ENCODE measurements around the gene C1RL.

Gene C1RL

DNA sequence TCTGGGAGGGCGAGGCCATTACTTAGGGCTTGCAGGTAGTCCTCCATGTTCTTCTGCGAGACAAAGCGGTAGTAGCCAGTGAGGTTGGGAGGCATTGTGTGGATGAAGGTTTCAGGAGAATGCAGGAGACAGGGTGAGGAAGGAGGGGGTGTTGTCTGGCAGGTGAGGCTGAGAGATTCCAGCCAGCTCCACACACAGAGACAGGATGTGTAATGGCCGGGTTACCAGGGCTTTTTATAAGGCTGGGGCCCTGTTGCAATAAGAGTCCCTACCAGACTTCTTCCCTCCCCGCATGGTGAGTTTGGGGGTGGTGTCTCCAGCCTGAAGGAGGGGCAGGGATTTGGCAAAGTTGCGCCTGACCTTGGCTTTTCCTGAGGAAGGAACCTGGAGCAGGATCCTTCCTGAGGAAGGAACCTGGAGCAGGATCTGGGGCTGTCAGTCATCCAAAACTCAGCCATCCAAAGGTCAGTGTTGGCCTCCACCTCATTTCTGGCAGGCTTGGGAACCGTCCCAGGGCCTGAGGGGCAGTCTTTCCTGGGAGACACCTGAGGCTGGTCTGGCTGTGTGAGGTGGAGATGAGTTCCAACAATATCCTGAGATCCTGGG, 19.8 kb upstream of the C1RL start, which contains the start of gene RBP5:
RBP5 (minus strand) TSS at position 209 of the 606 bp plus-strand sequence; CDS start at position 95, 114 bp downstream.
- Mint-ChIP-seq H3K27ac (peak within 1 kb of the TSS; percentile 83), H3K4me1 (peaks cover 37% of the 10 kb centered on the region)

GRCh38 chr12:7127916-7128626, 19.1 kb upstream of the C1RL start:
- ATAC-seq: no peak
- Mint-ChIP-seq H3K4me3 (peak overlapping the region; percentile 33), H3K4me1 (peaks cover 37% of the 10 kb centered on the region), H3K36me3 (peaks cover 5% of the 10 kb centered on the region), H3K27me3 (no peaks in the 10 kb centered on the region), H3K9me3 (no peaks in the 10 kb centered on the region), H3K27ac (no peak overlapping the region)

More for the DNA sequence above, 19.8 kb upstream of the C1RL start, which contains the start of gene RBP5:
- H3K9me3 Mint-ChIP-seq: no peaks in the 10 kb centered on the region
- no peaks in the 10 kb centered on the region for H3K27me3 Mint-ChIP-seq
- no peak for ATAC-seq
- peaks cover 8% of the 10 kb centered on the region for H3K36me3 Mint-ChIP-seq
- H3K4me3 Mint-ChIP-seq: peak within 1 kb of the TSS; percentile 97

DNA sequence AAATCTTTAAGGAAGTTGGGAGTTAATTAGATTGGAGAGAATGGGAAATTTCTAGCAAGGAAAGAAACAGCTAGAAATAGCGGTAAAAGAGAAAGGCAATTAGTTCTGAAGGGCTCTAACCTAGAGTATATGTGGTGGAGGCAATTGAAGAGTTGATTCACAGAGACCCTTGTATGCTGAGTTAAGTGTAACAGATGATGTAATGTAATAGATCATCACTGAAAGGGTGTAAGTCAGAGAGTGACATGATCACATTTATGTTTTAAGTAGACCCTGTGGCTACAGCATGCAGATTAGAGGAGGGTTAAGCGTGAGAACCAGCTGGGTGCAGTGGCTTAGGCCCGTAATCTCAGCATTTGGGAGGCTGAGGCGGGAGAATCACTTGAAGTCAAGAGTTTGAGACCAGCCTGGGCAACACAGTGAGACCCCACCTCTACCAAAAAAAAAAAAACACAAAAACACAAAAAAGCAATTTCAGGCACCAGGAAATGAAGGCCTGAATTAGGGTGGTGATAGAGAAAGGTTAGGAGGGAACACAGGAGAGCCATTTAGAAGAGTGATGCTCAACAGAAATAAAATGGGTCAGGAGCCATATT, 16.7 kb upstream of the C1RL start:
- Mint-ChIP-seq H3K4me3 (no peak overlapping the region), H3K27me3 (no peaks in the 10 kb centered on the region), H3K36me3 (no peaks in the 10 kb centered on the region), H3K4me1 (peaks cover 15% of the 10 kb centered on the region), H3K9me3 (no peaks in the 10 kb centered on the region), H3K27ac (no peak overlapping the region)
- ATAC-seq: no peak

GRCh38 chr12:7123806-7124522, 14.9 kb upstream of the C1RL start:
- no peak overlapping the region for H3K27ac Mint-ChIP-seq
- no peaks in the 10 kb centered on the region for H3K9me3 Mint-ChIP-seq
- H3K27me3 Mint-ChIP-seq: no peaks in the 10 kb centered on the region
- no peak overlapping the region for H3K4me3 Mint-ChIP-seq
- ATAC-seq: no peak
- H3K4me1 Mint-ChIP-seq: peaks cover 8% of the 10 kb centered on the region
- peaks cover under 1% of the 10 kb centered on the region for H3K36me3 Mint-ChIP-seq

DNA sequence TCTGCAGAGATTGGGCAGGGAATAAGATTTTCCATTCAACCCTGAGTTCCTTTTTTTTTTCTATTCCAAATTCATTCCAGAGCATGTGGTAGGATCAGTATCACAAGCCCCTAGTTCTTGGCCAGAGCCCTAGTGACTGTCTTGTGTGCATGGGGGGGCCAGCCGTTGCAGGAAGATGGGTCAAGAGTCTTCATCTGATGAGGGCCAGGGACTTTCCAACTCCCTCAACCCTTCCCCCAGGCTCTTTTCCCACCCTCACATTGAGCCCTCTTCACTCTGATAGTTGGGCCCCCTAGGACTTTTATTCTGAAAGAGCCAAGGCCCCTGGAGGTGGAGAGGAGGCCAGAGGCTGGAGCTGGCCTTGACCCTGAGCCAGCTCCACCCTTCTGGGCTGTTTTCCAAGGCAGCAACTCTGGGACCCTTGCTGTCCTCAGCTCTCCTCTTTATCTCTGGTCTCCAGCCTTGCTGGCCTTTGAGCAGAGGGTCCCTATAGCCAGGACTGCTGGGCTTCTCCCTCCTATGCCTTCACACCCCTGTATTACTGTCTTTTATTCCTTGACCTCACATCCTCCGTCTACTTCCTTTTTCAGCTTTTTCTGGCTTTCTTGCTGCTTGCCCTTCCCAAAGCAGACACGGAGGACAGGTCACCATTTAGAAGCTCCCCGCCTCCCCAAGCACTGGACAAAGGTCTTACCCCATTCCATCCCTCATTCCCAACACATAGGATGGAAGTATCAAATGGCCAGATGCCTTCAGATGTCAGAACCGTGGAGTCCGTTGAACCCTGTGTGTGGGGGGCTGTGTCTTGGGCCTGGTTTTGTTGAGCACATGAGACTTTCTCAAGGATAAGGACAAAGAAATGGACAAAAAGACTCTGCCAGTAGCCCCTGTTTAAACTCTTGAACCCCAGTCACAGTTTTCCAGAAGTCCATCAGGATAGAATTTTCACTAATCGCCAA, 14.1 kb upstream of the C1RL start:
- no peaks in the 10 kb centered on the region for H3K9me3 Mint-ChIP-seq
- ATAC-seq: no peak
- peaks cover 9% of the 10 kb centered on the region for H3K36me3 Mint-ChIP-seq
- H3K27me3 Mint-ChIP-seq: no peaks in the 10 kb centered on the region
- H3K4me3 Mint-ChIP-seq: no peak overlapping the region
- H3K4me1 Mint-ChIP-seq: peaks cover 4% of the 10 kb centered on the region
- no peak overlapping the region for H3K27ac Mint-ChIP-seq

DNA sequence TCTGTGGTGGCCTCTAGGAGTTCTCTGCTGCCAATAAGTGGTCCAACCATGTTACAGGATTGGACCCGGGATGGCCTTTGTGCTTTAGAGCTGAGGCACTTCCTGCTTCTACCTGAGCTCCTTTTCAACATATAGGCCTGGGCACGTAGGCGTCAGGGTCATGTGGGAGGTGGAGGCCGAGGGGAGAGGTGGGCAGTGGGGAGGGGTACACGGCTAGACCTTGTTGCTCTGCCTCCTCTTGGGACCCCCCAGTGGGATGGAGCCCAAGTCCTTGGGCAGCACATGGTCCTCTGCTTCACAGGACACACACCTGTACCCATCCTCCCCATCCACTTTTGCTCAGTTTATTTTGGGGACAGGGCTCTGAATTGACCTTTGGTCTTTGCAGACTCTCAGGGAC, 12.3 kb upstream of the C1RL start:
- Mint-ChIP-seq H3K27ac (no peak overlapping the region), H3K27me3 (no peaks in the 10 kb centered on the region), H3K36me3 (peaks cover 25% of the 10 kb centered on the region), H3K9me3 (no peaks in the 10 kb centered on the region), H3K4me1 (peaks cover 4% of the 10 kb centered on the region), H3K4me3 (no peak overlapping the region)
- ATAC-seq: no peak

- H3K27me3 Mint-ChIP-seq: no peaks in the 10 kb centered on the region
- H3K27ac Mint-ChIP-seq: no peak overlapping the region
- peaks cover 4% of the 10 kb centered on the region for H3K4me1 Mint-ChIP-seq
- no peak overlapping the region for H3K4me3 Mint-ChIP-seq
- ATAC-seq: no peak
- H3K9me3 Mint-ChIP-seq: no peaks in the 10 kb centered on the region
- peaks cover 36% of the 10 kb centered on the region for H3K36me3 Mint-ChIP-seq
Observed at GRCh38 chr12:7120166-7120565, 11.2 kb upstream of the C1RL start.

DNA sequence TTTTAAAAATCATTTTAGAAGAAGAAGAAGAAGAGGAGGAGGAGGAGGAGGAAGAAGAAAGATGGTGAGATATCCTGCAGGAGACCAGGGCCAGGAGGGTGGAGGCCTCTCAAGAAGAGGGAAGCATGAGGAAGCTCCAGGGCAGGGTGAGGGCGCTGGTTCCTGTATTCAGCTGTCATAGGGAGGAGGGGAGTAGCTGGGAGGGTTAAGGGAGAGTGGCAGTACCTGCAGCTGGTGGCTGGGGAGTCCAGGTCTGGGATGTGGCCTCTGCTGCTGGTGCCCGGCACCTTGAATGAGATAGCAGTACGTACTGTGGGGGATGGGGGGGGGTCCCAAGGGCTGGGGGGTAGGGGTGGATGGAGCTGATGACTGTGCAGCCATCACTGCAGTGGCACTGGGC, 9.9 kb upstream of the C1RL start:
- ATAC-seq: no peak
- H3K4me3 Mint-ChIP-seq: no peak overlapping the region
- H3K9me3 Mint-ChIP-seq: no peaks in the 10 kb centered on the region
- peaks cover 4% of the 10 kb centered on the region for H3K4me1 Mint-ChIP-seq
- peaks cover 45% of the 10 kb centered on the region for H3K36me3 Mint-ChIP-seq
- H3K27ac Mint-ChIP-seq: no peak overlapping the region
- H3K27me3 Mint-ChIP-seq: no peaks in the 10 kb centered on the region

DNA sequence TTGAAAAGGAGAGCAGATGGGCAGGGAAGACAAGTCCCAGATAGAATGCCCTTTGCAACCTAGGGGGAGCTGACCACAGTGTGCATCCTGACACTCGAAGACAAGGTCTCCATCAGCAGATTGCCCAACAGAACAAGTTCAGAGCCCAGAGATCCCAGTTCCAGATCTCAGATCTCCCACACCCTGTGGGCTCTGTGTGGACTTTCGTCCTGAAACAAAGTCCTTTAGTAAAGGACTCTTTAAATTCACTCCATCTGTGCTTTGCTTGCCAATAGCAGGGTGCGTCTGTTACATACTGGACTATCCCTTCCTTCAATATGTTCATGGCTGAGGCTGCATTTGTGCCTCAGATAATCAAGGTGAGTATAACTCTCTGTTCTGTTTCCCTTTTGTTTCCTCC, 8.7 kb upstream of the C1RL start:
- H3K9me3 Mint-ChIP-seq: no peaks in the 10 kb centered on the region
- no peak for ATAC-seq
- no peak overlapping the region for H3K4me3 Mint-ChIP-seq
- H3K27ac Mint-ChIP-seq: no peak overlapping the region
- H3K36me3 Mint-ChIP-seq: peaks cover 46% of the 10 kb centered on the region
- H3K4me1 Mint-ChIP-seq: peaks cover 10% of the 10 kb centered on the region
- no peaks in the 10 kb centered on the region for H3K27me3 Mint-ChIP-seq

GRCh38 chr12:7116916-7117315, 7.9 kb upstream of the C1RL start:
- Mint-ChIP-seq H3K27ac (no peak overlapping the region), H3K4me3 (no peak overlapping the region), H3K36me3 (peaks cover 46% of the 10 kb centered on the region), H3K9me3 (no peaks in the 10 kb centered on the region), H3K27me3 (no peaks in the 10 kb centered on the region), H3K4me1 (peaks cover 10% of the 10 kb centered on the region)
- no peak for ATAC-seq

- H3K27ac Mint-ChIP-seq: no peak overlapping the region
- H3K36me3 Mint-ChIP-seq: peaks cover 46% of the 10 kb centered on the region
- peaks cover 10% of the 10 kb centered on the region for H3K4me1 Mint-ChIP-seq
- no peaks in the 10 kb centered on the region for H3K27me3 Mint-ChIP-seq
- H3K9me3 Mint-ChIP-seq: no peaks in the 10 kb centered on the region
- H3K4me3 Mint-ChIP-seq: no peak overlapping the region
- no peak for ATAC-seq
Observed at GRCh38 chr12:7116196-7116595, 7.2 kb upstream of the C1RL start.

DNA sequence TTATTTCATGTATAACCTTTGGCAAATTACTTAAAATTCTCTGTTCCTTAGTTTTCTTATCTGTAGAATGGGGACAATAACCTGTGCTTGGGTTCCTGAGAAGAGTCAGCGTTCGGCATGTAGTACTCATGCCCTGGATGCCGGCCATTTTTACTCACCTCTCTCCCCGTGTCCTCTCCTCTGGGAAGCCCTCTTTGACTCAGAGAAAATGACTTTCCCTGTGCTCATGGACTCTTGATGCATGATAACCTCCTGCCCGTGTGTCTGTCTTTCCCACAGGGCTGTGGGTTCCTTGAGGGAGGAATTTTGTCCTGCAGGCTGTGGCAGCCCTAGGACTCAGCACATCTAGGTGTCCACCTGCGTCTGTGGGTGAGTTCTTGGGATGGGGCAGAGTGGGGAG, 5.8 kb upstream of the C1RL start:
- no peak overlapping the region for H3K4me3 Mint-ChIP-seq
- no peak overlapping the region for H3K27ac Mint-ChIP-seq
- H3K36me3 Mint-ChIP-seq: peaks cover 46% of the 10 kb centered on the region
- no peak for ATAC-seq
- H3K9me3 Mint-ChIP-seq: no peaks in the 10 kb centered on the region
- H3K27me3 Mint-ChIP-seq: no peaks in the 10 kb centered on the region
- peaks cover 18% of the 10 kb centered on the region for H3K4me1 Mint-ChIP-seq

DNA sequence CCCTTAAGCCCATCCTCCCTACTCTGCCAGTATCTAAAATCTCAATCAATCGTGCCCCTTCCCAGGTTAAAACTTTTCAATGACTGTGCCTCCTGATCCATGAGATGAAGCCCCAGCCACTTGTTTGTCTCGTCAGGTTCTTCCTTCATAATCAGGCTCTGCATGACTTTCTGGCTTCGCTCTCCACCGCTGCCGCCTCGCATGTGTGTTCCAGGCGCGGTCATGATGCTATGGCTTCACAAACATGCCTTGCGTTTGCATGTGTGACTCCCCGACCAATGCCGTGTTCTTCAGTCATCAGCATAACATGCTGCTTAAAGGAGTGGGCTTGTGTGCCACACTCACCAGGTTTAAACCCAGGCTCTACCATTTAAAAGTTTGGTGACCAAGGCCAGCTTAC, 5.0 kb upstream of the C1RL start:
- no peak for ATAC-seq
- peaks cover 26% of the 10 kb centered on the region for H3K4me1 Mint-ChIP-seq
- H3K4me3 Mint-ChIP-seq: no peak overlapping the region
- H3K36me3 Mint-ChIP-seq: peaks cover 46% of the 10 kb centered on the region
- peak overlapping the region; percentile 58 for H3K27ac Mint-ChIP-seq
- no peaks in the 10 kb centered on the region for H3K9me3 Mint-ChIP-seq
- H3K27me3 Mint-ChIP-seq: no peaks in the 10 kb centered on the region

GRCh38 chr12:7113389-7113871, 4.4 kb upstream of the C1RL start:
- peaks cover 40% of the 10 kb centered on the region for H3K36me3 Mint-ChIP-seq
- ATAC-seq: no peak
- H3K27me3 Mint-ChIP-seq: no peaks in the 10 kb centered on the region
- no peaks in the 10 kb centered on the region for H3K9me3 Mint-ChIP-seq
- no peak overlapping the region for H3K4me3 Mint-ChIP-seq
- peaks cover 26% of the 10 kb centered on the region for H3K4me1 Mint-ChIP-seq
- H3K27ac Mint-ChIP-seq: peak overlapping the region; percentile 58
